Measurements from ENCODE around the gene CTNNBL1. TPM values are rescaled to one million over a fixed set of nuclear protein-coding genes. Genes with fewer than 3 reads are reported as not detected.

The CTNNBL1 gene
- total RNA-seq, 1 experiment from 2014 or later: 71.2 TPM

DNA sequence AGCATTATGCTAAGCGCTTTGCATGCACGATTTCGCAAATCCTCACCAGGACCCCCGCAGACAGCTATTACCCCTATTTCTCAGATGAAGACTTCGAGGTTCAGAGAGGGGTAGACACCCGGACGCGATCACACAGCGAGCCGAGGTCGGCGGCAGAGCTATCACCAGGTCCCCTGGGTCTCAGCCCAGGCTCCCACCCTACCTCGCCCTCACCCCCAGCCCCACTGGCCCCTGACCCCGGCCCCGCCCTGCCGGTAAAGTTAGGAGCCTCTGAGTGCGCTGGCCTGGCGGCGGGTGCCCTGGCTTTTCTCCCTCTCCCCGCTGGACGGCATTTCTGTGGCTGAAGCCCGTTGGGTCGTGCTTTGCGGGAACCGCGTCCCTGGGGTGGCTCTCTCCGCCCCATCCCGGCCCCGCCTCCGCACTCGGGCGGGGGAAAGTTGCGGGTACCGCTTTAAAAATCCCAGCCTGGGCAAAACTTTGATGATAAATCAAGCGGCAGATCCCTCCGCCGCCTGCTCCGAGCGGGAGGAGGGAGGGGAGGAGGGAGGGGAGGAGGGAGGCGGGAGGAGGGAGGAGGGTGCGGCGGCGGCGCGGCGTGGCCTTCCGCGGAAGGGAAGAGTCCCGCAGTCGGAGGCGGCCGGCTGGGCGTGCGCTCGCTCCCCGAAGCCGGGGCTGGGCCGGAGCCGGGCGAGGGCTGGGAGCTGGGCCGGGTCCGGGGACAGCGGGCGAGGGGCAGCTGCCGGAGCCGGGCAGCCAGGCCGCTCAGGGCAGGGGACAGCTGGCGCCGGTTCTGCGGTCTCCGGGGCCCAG lies 208.9 kb downstream of the CTNNBL1 start, which contains the start of gene VSTM2L:
VSTM2L (plus strand) TSS at position 624 of the 810 bp plus-strand sequence. CDS start 224 bp downstream, outside the sequence.
- BruUV-seq (replicated peaks): no TSS peak
- peaks cover 7% of the 10 kb centered on the region for H3K4me1 ChIP-seq (ENCODE audit: control insufficient read depth, insufficient read depth, low read length)
- peak within 1 kb of the TSS; percentile 47 to 60 for H3K4me3 ChIP-seq (ENCODE audit: low read depth in 2 of 2, low read length in 2 of 2)
- H3K27ac ChIP-seq (ENCODE audit: low read length): no peak within 1 kb of the TSS
- H3K27me3 ChIP-seq (ENCODE audit: control insufficient read depth, insufficient read depth, low read length): no peaks in the 10 kb centered on the region
- DNase-seq (ENCODE audit: low read depth, low spot score): no peak
- TF ChIP-seq, protein P1, sequence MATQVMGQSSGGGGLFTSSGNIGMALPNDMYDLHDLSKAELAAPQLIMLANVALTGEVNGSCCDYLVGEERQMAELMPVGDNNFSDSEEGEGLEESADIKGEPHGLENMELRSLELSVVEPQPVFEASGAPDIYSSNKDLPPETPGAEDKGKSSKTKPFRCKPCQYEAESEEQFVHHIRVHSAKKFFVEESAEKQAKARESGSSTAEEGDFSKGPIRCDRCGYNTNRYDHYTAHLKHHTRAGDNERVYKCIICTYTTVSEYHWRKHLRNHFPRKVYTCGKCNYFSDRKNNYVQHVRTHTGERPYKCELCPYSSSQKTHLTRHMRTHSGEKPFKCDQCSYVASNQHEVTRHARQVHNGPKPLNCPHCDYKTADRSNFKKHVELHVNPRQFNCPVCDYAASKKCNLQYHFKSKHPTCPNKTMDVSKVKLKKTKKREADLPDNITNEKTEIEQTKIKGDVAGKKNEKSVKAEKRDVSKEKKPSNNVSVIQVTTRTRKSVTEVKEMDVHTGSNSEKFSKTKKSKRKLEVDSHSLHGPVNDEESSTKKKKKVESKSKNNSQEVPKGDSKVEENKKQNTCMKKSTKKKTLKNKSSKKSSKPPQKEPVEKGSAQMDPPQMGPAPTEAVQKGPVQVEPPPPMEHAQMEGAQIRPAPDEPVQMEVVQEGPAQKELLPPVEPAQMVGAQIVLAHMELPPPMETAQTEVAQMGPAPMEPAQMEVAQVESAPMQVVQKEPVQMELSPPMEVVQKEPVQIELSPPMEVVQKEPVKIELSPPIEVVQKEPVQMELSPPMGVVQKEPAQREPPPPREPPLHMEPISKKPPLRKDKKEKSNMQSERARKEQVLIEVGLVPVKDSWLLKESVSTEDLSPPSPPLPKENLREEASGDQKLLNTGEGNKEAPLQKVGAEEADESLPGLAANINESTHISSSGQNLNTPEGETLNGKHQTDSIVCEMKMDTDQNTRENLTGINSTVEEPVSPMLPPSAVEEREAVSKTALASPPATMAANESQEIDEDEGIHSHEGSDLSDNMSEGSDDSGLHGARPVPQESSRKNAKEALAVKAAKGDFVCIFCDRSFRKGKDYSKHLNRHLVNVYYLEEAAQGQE (IDR thresholded peaks at IDR 0.05; ENCODE audit: insufficient read depth in 1 of 2, low read depth in 2 of 2, low read length in 1 of 2): 0 out of 4 replicates have a peak, but pooled peaks of 1 of the 2 experiments have one; percentile 1
- TF ChIP-seq SIN3A (IDR thresholded peaks at IDR 0.05; ENCODE audit: borderline replicate concordance, insufficient read depth, low read depth, low read length): no peak
- POLR2A ChIA-PET: interaction anchor here (0.6 kb wide), 1 partner anchor 75 kb away, joined by 7 read pairs; no protein-coding TSS in a partner anchor
- in situ Hi-C loops (cut with HindIII; ENCODE audit: low pct_unique_long_range_greater_than_20kb, low sequenced_read_pairs) (no loop called here), intact Hi-C loops (cut with micrococcal nuclease; ENCODE audit: unreplicated experiment) (loop anchor here (5.0 kb wide), 1 partner anchor 90 kb away; no protein-coding TSS in a partner anchor)
- ATAC-seq: peak; percentile 58
- no peaks in the 10 kb centered on the region for H3K9me3 ChIP-seq (ENCODE audit: control insufficient read depth, insufficient read depth, low read depth, low read length)
- H3K36me3 ChIP-seq (ENCODE audit: control insufficient read depth, insufficient read depth, low read length): no peaks in the 10 kb centered on the region
- CTCF ChIA-PET: interaction anchor here (0.5 kb wide), 2 partner anchors 10 to 90 kb away, joined by 3 read pairs; no protein-coding TSS in a partner anchor

GRCh38 chr20:37903317-37904007 lies 209.6 kb downstream of the CTNNBL1 start:
- no peak for DNase-seq (ENCODE audit: low read depth, low spot score)
- H3K27ac ChIP-seq (ENCODE audit: low read length): no peak overlapping the region
- peak; percentile 38 for ATAC-seq
- TF ChIP-seq, protein P2, sequence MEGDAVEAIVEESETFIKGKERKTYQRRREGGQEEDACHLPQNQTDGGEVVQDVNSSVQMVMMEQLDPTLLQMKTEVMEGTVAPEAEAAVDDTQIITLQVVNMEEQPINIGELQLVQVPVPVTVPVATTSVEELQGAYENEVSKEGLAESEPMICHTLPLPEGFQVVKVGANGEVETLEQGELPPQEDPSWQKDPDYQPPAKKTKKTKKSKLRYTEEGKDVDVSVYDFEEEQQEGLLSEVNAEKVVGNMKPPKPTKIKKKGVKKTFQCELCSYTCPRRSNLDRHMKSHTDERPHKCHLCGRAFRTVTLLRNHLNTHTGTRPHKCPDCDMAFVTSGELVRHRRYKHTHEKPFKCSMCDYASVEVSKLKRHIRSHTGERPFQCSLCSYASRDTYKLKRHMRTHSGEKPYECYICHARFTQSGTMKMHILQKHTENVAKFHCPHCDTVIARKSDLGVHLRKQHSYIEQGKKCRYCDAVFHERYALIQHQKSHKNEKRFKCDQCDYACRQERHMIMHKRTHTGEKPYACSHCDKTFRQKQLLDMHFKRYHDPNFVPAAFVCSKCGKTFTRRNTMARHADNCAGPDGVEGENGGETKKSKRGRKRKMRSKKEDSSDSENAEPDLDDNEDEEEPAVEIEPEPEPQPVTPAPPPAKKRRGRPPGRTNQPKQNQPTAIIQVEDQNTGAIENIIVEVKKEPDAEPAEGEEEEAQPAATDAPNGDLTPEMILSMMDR (IDR thresholded peaks at IDR 0.05): peak; percentile 91
- TF ChIP-seq POLR2AphosphoS5 (IDR thresholded peaks at IDR 0.05; ENCODE audit: low read depth, low read length): no peak
- TF ChIP-seq TCF7L2 (IDR thresholded peaks at IDR 0.05; ENCODE audit: low read depth, low read length): no peak
- TF ChIP-seq, protein P1 (IDR thresholded peaks at IDR 0.05; ENCODE audit: insufficient read depth in 1 of 2, low read depth in 2 of 2, low read length in 1 of 2): peak in 1 of 2 experiments; percentile 4; a peak in 1 of 4 replicates
- TF ChIP-seq SIN3A (IDR thresholded peaks at IDR 0.05; ENCODE audit: borderline replicate concordance, insufficient read depth, low read depth, low read length): no peak
- H3K9me3 ChIP-seq (ENCODE audit: control insufficient read depth, insufficient read depth, low read depth, low read length): no peaks in the 10 kb centered on the region
- no peaks in the 10 kb centered on the region for H3K36me3 ChIP-seq (ENCODE audit: control insufficient read depth, insufficient read depth, low read length)
- intact Hi-C loops (cut with micrococcal nuclease; ENCODE audit: unreplicated experiment): loop anchor here (5.0 kb wide), 1 partner anchor 89 kb away; no protein-coding TSS in a partner anchor
- H3K4me1 ChIP-seq (ENCODE audit: control insufficient read depth, insufficient read depth, low read length): peaks cover 7% of the 10 kb centered on the region
- ChIA-PET POLR2A (no interaction called here), CTCF (no interaction called here)
- in situ Hi-C loops (cut with HindIII; ENCODE audit: low pct_unique_long_range_greater_than_20kb, low sequenced_read_pairs): no loop called here
- BruUV-seq (replicated peaks): no TSS peak
- peak overlapping the region; percentile 46 to 47 for H3K4me3 ChIP-seq (ENCODE audit: low read depth in 2 of 2, low read length in 2 of 2)
- H3K27me3 ChIP-seq (ENCODE audit: control insufficient read depth, insufficient read depth, low read length): no peaks in the 10 kb centered on the region

Data from Panc1 (cell line).